Spinal cord (tissue), 10 donors: Measurements from ENCODE around the gene ATF6. TPM values are rescaled to one million over a fixed set of nuclear protein-coding genes. Genes with fewer than 3 reads are reported as not detected.

Experiments
- DNase-seq, 6 donors: peaks; one replicate each; pipeline versions ENCODE4 v3.0.0 to v3.0.0-alpha.2; 2013 to 2015; ENCODE audit warnings: low spot score in 6 of 6, low read depth in 4 of 6
- H3K27ac ChIP-seq: one replicate; pipeline ENCODE4 v1.5.1; 2013; ENCODE audit warnings: low read depth, low read length, control low read depth
- H3K27me3 ChIP-seq: one replicate; pipeline ENCODE4 v1.6.1; 2013; ENCODE audit warnings: low read length; ENCODE audit not compliant: control insufficient read depth, insufficient read depth
- H3K36me3 ChIP-seq: one replicate; pipeline ENCODE4 v1.6.1; 2013; ENCODE audit warnings: low read length; ENCODE audit not compliant: control insufficient read depth, insufficient read depth
- H3K4me1 ChIP-seq: one replicate; pipeline ENCODE4 v1.6.1; 2013; ENCODE audit warnings: low read length; ENCODE audit not compliant: control insufficient read depth, insufficient read depth
- H3K4me3 ChIP-seq: one replicate; pipeline ENCODE4 v1.5.1; 2013; ENCODE audit warnings: low read depth, low read length, control low read depth
- H3K9me3 ChIP-seq: one replicate; pipeline ENCODE4 v1.6.1; 2013; ENCODE audit warnings: low read length; ENCODE audit not compliant: control insufficient read depth, insufficient read depth
- WGBS: methylation state at CpG from one replicate; pipeline ENCODE4 v1.1.5; 2013; ENCODE audit warnings: missing lambda C conversion rate; ENCODE audit not compliant: insufficient coverage; 5-methylcytosine and 5-hydroxymethylcytosine counted together
- polyA plus RNA-seq, 2 donors: library from polyadenylated mRNA; unstranded; fragments of 120-200 nt; gene quantifications; one replicate each; pipeline ENCODE4 v1.2.1, GENCODE V29; 2013; ENCODE audit not compliant: insufficient read length in 2 of 2
- total RNA-seq, 2 donors: library from RNA; depleted of rRNA in 1 of 2; stranded (reverse); fragments of 120-200 nt in 1 of 2; fragments of >200 nt in 1 of 2; gene quantifications; one replicate each; pipeline versions ENCODE4 v1.2.3 to v1.2.4, GENCODE V29; 2013 to 2014
- donor health status: healthy.

ATF6 gene
- total and polyA plus RNA-seq, 4 donors = 18.6 to 41.1 (median 24.5) TPM

- H3K27ac ChIP-seq = no peak overlapping the region
- 80% methylated on average over 2 of the region's 4 CpGs for WGBS
- no peak for DNase-seq
- H3K4me1 ChIP-seq = no peaks in the 10 kb centered on the region
- no peak overlapping the region for H3K4me3 ChIP-seq
- H3K27me3 ChIP-seq = no peaks in the 10 kb centered on the region
- H3K36me3 ChIP-seq = no peaks in the 10 kb centered on the region
- H3K9me3 ChIP-seq = no peaks in the 10 kb centered on the region
Observed at GRCh38 chr1:161773791-161774190, 7.7 kb downstream of the ATF6 start.

GRCh38 chr1:161777261-161777660 lies 11.1 kb downstream of the ATF6 start:
- H3K4me1 ChIP-seq = no peaks in the 10 kb centered on the region
- H3K27ac ChIP-seq = no peak overlapping the region
- DNase-seq = no peak
- no peaks in the 10 kb centered on the region for H3K27me3 ChIP-seq
- H3K4me3 ChIP-seq = no peak overlapping the region
- no peaks in the 10 kb centered on the region for H3K9me3 ChIP-seq
- 100% methylated on average over 1 of the region's 2 CpGs for WGBS
- H3K36me3 ChIP-seq = peaks cover 2% of the 10 kb centered on the region

DNA sequence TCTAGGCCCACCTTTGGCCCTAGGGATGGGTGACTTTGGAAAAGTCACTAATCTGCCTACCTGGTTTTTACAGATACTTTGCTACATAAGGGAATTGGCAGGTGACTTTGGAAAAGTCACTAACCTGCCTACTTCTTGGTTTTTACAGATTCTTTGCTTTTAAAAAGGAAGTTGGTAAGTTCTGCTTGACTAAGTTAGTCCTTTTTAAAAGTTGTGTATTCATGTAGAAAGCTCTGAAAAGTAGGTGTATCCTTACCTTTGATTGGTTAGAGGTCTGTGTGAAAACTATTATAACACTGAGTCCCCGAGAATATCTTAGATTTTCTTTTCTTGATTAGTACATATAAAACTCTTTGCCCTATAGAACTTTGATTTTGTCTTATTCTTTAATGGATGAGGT lies 12.4 kb downstream of the ATF6 start:
- Histone ChIP-seq H3K4me3 (no peak overlapping the region), H3K4me1 (no peaks in the 10 kb centered on the region), H3K27ac (no peak overlapping the region), H3K9me3 (no peaks in the 10 kb centered on the region), H3K27me3 (no peaks in the 10 kb centered on the region), H3K36me3 (peaks cover 7% of the 10 kb centered on the region)
- WGBS = no CpG with 5 or more reads among the region's 1 CpG
- no peak for DNase-seq

DNA sequence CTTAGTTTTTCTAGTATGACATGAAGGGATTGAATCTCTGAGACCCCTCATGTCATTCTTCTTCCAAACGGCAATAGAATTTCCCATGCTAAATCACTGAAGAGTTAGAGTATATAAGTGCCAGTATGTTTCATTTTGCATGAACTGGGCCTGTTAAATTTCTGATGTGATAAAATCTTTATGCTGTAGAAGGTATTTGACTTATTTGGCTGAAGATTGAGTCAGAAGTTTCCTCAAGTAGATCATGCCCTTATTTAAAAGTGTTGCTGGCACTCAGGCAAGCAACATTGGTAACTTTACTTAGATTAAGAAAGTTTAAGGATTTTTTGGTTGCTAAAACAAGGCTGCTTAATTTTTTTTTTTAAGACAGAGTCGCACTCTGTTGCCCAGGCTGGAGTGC lies 13.3 kb downstream of the ATF6 start:
- H3K4me3 ChIP-seq = no peak overlapping the region
- no peak for DNase-seq

GRCh38 chr1:161781995-161782394 lies 15.9 kb downstream of the ATF6 start:
- H3K36me3 ChIP-seq = peaks cover 7% of the 10 kb centered on the region
- H3K9me3 ChIP-seq = no peaks in the 10 kb centered on the region
- H3K4me3 ChIP-seq = no peak overlapping the region
- H3K4me1 ChIP-seq = no peaks in the 10 kb centered on the region
- no peak for DNase-seq
- no peaks in the 10 kb centered on the region for H3K27me3 ChIP-seq
- no peak overlapping the region for H3K27ac ChIP-seq

More for the DNA sequence above, 13.3 kb downstream of the ATF6 start:
- no peaks in the 10 kb centered on the region for H3K27me3 ChIP-seq
- no peaks in the 10 kb centered on the region for H3K9me3 ChIP-seq
- WGBS = 100% methylated on average over 1 of the region's 2 CpGs
- no peaks in the 10 kb centered on the region for H3K4me1 ChIP-seq
- H3K27ac ChIP-seq = no peak overlapping the region
- H3K36me3 ChIP-seq = peaks cover 7% of the 10 kb centered on the region

- Histone ChIP-seq H3K27me3 (no peaks in the 10 kb centered on the region), H3K4me3 (no peak overlapping the region), H3K36me3 (peaks cover 7% of the 10 kb centered on the region), H3K4me1 (no peaks in the 10 kb centered on the region), H3K9me3 (no peaks in the 10 kb centered on the region), H3K27ac (no peak overlapping the region)
- whole genome bisulfite sequencing = 91% methylated on average over 2 of the region's 4 CpGs
- DNase-seq = no peak
Observed at GRCh38 chr1:161782886-161783285, 16.8 kb downstream of the ATF6 start.

DNA sequence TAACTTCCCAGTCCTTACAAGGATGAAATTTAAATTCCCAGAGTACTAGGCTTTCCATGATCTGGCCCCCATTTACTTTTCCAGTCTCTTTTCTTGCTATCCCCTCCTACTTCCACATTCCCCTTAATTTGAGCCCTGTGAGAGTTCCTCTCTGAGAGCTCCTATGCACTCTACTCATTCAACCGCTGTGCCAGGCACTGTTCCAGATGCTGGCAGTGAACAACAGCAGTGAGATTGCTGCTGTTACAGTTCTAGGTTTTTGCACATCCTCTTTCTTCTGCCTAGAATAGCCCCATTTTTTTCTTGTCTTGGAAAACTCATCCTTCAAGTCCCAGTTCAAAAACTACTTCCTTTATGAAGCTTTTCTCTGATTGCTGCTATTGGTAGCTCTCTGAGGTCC lies 18.8 kb downstream of the ATF6 start:
- Histone ChIP-seq H3K36me3 (peaks cover 7% of the 10 kb centered on the region), H3K9me3 (no peaks in the 10 kb centered on the region), H3K27ac (no peak overlapping the region), H3K4me1 (no peaks in the 10 kb centered on the region), H3K4me3 (no peak overlapping the region), H3K27me3 (no peaks in the 10 kb centered on the region)
- 75% methylated on average over 1 of the region's 1 CpG for WGBS
- no peak for DNase-seq

GRCh38 chr1:161787355-161787754 lies 21.2 kb downstream of the ATF6 start:
- Histone ChIP-seq H3K36me3 (peaks cover 8% of the 10 kb centered on the region), H3K4me3 (no peak overlapping the region), H3K4me1 (no peaks in the 10 kb centered on the region), H3K27ac (no peak overlapping the region), H3K27me3 (no peaks in the 10 kb centered on the region), H3K9me3 (no peaks in the 10 kb centered on the region)
- DNase-seq = no peak
- no CpG with 5 or more reads among the region's 4 CpGs for WGBS

GRCh38 chr1:161790587-161791317 lies 24.6 kb downstream of the ATF6 start:
- Histone ChIP-seq H3K36me3 (peaks cover 8% of the 10 kb centered on the region), H3K27ac (no peak overlapping the region), H3K4me3 (no peak overlapping the region), H3K27me3 (no peaks in the 10 kb centered on the region), H3K4me1 (no peaks in the 10 kb centered on the region), H3K9me3 (no peaks in the 10 kb centered on the region)
- DNase-seq = no peak
- 100% methylated on average over 1 of the region's 4 CpGs for WGBS

DNA sequence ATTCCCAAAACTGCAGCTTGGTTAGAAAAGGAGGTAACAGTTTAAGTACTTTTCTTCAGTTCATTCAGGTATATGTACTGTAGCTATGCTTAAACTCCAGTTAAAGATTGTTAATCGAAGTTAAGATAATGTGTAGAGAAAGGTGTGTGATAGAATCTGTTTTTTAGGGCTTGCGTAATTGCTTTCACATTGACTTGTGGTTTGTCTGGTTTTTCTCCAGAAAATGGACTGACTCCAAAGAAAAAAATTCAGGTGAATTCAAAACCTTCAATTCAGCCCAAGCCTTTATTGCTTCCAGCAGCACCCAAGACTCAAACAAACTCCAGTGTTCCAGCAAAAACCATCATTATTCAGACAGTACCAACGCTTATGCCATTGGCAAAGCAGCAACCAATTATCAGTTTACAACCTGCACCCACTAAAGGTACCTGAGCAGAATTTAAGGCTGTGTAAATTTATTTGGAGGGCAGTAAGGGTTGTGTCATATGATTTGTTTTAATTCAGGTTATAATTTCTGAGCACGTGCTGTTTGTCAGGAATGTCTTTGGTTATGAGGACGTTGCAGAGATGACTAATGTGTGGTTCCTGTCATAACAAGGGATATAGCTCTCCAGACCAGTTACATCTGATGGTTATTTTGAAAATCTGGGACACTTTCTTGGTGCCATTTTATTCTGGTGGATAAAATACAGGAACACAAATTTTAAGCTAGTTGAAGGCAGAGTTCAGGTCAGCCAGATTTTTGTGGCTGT lies 26.0 kb downstream of the ATF6 start:
- Histone ChIP-seq H3K27ac (no peak overlapping the region), H3K4me3 (no peak overlapping the region), H3K27me3 (no peaks in the 10 kb centered on the region), H3K4me1 (no peaks in the 10 kb centered on the region), H3K36me3 (peaks cover 8% of the 10 kb centered on the region), H3K9me3 (no peaks in the 10 kb centered on the region)
- no peak for DNase-seq
- WGBS = 95% methylated on average over 3 of the region's 5 CpGs
